B cell (primary cell): ENCODE results near the gene ENPP4. TPM values are rescaled to one million over a fixed set of nuclear protein-coding genes. Genes with fewer than 3 reads are reported as not detected.

Experiments
- ATAC-seq: fragments of 200-7000 bp; cut with Tn5 transposase; one replicate; pipeline ENCODE4 v1.10.0; 2021; ENCODE audit warnings: low read depth, mild to moderate bottlenecking, moderate number of reproducible peaks, moderate library complexity
- CTCF ChIA-PET: fragments of 350-600 bp; sonication (Branson Sonifier 250); formaldehyde crosslinking; loops from one replicate; lab custom pipeline; 2021; ENCODE audit warnings: antibody characterized with exemption, inconsistent platforms; lab: Charles Lee
- POLR2A ChIA-PET: fragments of 350-600 bp; sonication (Branson Sonifier 250); formaldehyde crosslinking; loops from one replicate; lab custom pipeline; 2021; ENCODE audit warnings: antibody characterized with exemption; lab: Charles Lee
- DNase-seq: peaks from one replicate; pipeline ENCODE4 v3.0.0; 2013
- H2AFZ ChIP-seq: 2 replicates; pipeline ENCODE4 v1.6.1; 2012; ENCODE audit warnings: mild to moderate bottlenecking, low read depth, low read length; ENCODE audit not compliant: insufficient read depth, poor library complexity, severe bottlenecking
- H3K27ac ChIP-seq, 2 donors: 1 replicate in 1 of 2; 2 replicates in 1 of 2; pipeline ENCODE4 v1.5.1; 2012 to 2013; ENCODE audit warnings: low read length in 2 of 2, mild to moderate bottlenecking in 2 of 2, moderate library complexity in 1 of 2
- H3K27me3 ChIP-seq, 4 experiments: fragments of 200-600 bp in 1 of 4; sonication (generic) in 1 of 4; replicated peaks in 1 of 4; 1 replicate in 2 of 4; 2 replicates in 2 of 4; pipeline versions ENCODE4 v1.6.1 to v1.7.0; 2013 to 2016; ENCODE audit warnings: low read length in 3 of 4, mild to moderate bottlenecking in 2 of 4, mixed read lengths in 1 of 4, moderate library complexity in 1 of 4; ENCODE audit not compliant: insufficient read depth in 4 of 4, control insufficient read depth in 3 of 4; ENCODE audit errors: control extremely low read depth in 1 of 4
- H3K36me3 ChIP-seq, 2 experiments: replicated peaks in 1 of 2; 1 replicate in 1 of 2; 2 replicates in 1 of 2; pipeline versions ENCODE4 v1.6.1 to v1.7.1; 2013; ENCODE audit warnings: low read length in 1 of 2; ENCODE audit not compliant: insufficient read depth in 2 of 2, control insufficient read depth in 1 of 2; ENCODE audit errors: control extremely low read depth in 1 of 2, extremely low read depth in 1 of 2
- H3K4me1 ChIP-seq, 2 donors: fragments of 200-600 bp in 1 of 2; sonication (generic) in 1 of 2; 1 replicate in 1 of 2; 2 replicates in 1 of 2; pipeline versions ENCODE4 v1.5.1 to v1.6.1; 2013 to 2017; ENCODE audit warnings: low read length in 2 of 2; ENCODE audit not compliant: control insufficient read depth in 2 of 2, insufficient read depth in 2 of 2
- H3K4me2 ChIP-seq: replicated peaks from 2 replicates; pipeline ENCODE3; 2012; ENCODE audit warnings: mild to moderate bottlenecking, low read depth, low read length; ENCODE audit not compliant: poor library complexity, severe bottlenecking
- H3K4me3 ChIP-seq, 5 experiments: fragments of 200-600 bp in 1 of 5; sonication (generic) in 1 of 5; 1 replicate in 3 of 5; 2 replicates in 2 of 5; pipeline versions ENCODE4 v1.5.1 to v1.7.0; 2011 to 2016; ENCODE audit warnings: low read length in 4 of 5, mild to moderate bottlenecking in 4 of 5, low read depth in 2 of 5, control low read depth in 1 of 5, moderate library complexity in 1 of 5; ENCODE audit not compliant: insufficient read depth in 1 of 5; ENCODE audit errors: control extremely low read depth in 1 of 5, extremely low read depth in 1 of 5
- H3K79me2 ChIP-seq: fragments of 200-600 bp; sonication (generic); one replicate; pipeline ENCODE4 v1.6.0; 2016; ENCODE audit warnings: low read length; ENCODE audit not compliant: control insufficient read depth, insufficient read depth
- H3K9ac ChIP-seq: fragments of 200-600 bp; sonication (generic); 2 replicates; pipeline ENCODE4 v1.6.1; 2017; ENCODE audit warnings: mild to moderate bottlenecking, low read length, moderate library complexity
- H3K9me3 ChIP-seq, 3 donors: one replicate each; pipeline versions ENCODE4 v1.6.1 to v1.7.1; 2013; ENCODE audit warnings: low read length in 2 of 3; ENCODE audit not compliant: control insufficient read depth in 2 of 3, insufficient read depth in 1 of 3; ENCODE audit errors: control extremely low read depth in 1 of 3
- H4K20me1 ChIP-seq: 2 replicates; pipeline ENCODE4 v1.6.0; 2012; ENCODE audit warnings: mild to moderate bottlenecking, low read length; ENCODE audit not compliant: insufficient read depth, control insufficient read depth, poor library complexity, severe bottlenecking
- H3K27ac Mint-ChIP-seq: one replicate; pipeline ENCODE4 v1.8.0; 2021; ENCODE audit warnings: mixed read lengths
- H3K27me3 Mint-ChIP-seq: one replicate; pipeline ENCODE4 v1.8.0; 2021; ENCODE audit warnings: mixed read lengths
- H3K4me1 Mint-ChIP-seq: one replicate; pipeline ENCODE4 v1.8.0; 2021; ENCODE audit warnings: mixed read lengths
- H3K4me3 Mint-ChIP-seq: one replicate; pipeline ENCODE4 v1.8.0; 2021; ENCODE audit warnings: mixed read lengths
- H3K9me3 Mint-ChIP-seq: one replicate; pipeline ENCODE4 v1.8.0; 2022; ENCODE audit warnings: mixed read lengths; ENCODE audit not compliant: insufficient read depth
- CTCF ChIP-seq: fragments of 200-600 bp; IDR thresholded peaks from one replicate; pipeline ENCODE4 v1.8.0; 2022; ENCODE audit warnings: antibody characterized with exemption, mild to moderate bottlenecking
- EZH2 ChIP-seq: IDR thresholded peaks from 2 replicates; pipeline ENCODE4 v1.6.1; 2012; ENCODE audit warnings: borderline replicate concordance, low read depth, mild to moderate bottlenecking, moderate library complexity, low read length; ENCODE audit not compliant: insufficient read depth, poor library complexity, severe bottlenecking
- WGBS: methylation state at CpG from one replicate; pipeline ENCODE4 v1.1.5; 2013; ENCODE audit warnings: missing lambda C conversion rate; ENCODE audit not compliant: insufficient coverage; 5-methylcytosine and 5-hydroxymethylcytosine counted together
- intact Hi-C: fragments of 100-400 bp; cut with micrococcal nuclease; formaldehyde crosslinking; loops from one replicate; pipeline ENCODE4 v1.10.0; 2022
- polyA plus RNA-seq: library from polyadenylated mRNA; depleted of rRNA; stranded (reverse); fragments of >200 nt; gene quantifications from 2 replicates; pipeline ENCODE4 v1.2.3, GENCODE V29; 2012
- total RNA-seq, 2 donors: library from RNA; stranded (reverse); fragments of 120-200 nt in 1 of 2; gene quantifications; 1 replicate in 1 of 2; 2 replicates in 1 of 2; pipeline versions ENCODE4 v1.2.3 to v1.2.4, GENCODE V29; 2013 to 2022

The ENPP4 gene
- total and polyA plus RNA-seq, 2 donors (not counting 1 experiment from before 2014, with no cell fraction given), result 2.9 to 10.0 TPM

- Histone ChIP-seq H4K20me1 (no peaks in the 10 kb centered on the region), H3K27ac (no peak overlapping the region), H2AFZ (no peak overlapping the region), H3K9ac (no peak overlapping the region), H3K4me1 (peaks cover 12% of the 10 kb centered on the region in 2 donors), H3K36me3 (no peaks in the 10 kb centered on the region), H3K4me2 (no peak overlapping the region), H3K79me2 (no peaks in the 10 kb centered on the region), H3K4me3 (no peak overlapping the region), H3K27me3 (peaks cover 0 to 12% (median 8%) of the 10 kb centered on the region in 4 experiments), H3K9me3 (no peaks in the 10 kb centered on the region)
- CTCF ChIA-PET, result no interaction called here
- TF ChIP-seq EZH2 (no peak), CTCF (no peak)
- Mint-ChIP-seq H3K27ac (no peak overlapping the region), H3K4me3 (no peak overlapping the region), H3K4me1 (peaks cover 14% of the 10 kb centered on the region), H3K27me3 (peaks cover 11% of the 10 kb centered on the region), H3K9me3 (no peaks in the 10 kb centered on the region)
- ATAC-seq (no peak), DNase-seq (no peak)
- POLR2A ChIA-PET, result no interaction called here
- intact Hi-C loops, result no loop called here
- WGBS, result 100% methylated on average over 1 of the region's 4 CpGs
Measured at GRCh38 chr6:46175446-46175845, 45.7 kb downstream of the ENPP4 start.

GRCh38 chr6:46175976-46176375 lies 46.2 kb downstream of the ENPP4 start:
- CTCF ChIA-PET, result no interaction called here
- POLR2A ChIA-PET, result no interaction called here
- no peak overlapping the region for H3K27ac Mint-ChIP-seq

More at GRCh38 chr6:46175976-46176375, 46.2 kb downstream of the ENPP4 start:
- no peak overlapping the region for H3K4me2 ChIP-seq
- ATAC-seq (no peak), DNase-seq (no peak)
- no peaks in the 10 kb centered on the region for H3K79me2 ChIP-seq
- H3K4me1 ChIP-seq, result peaks cover 7% of the 10 kb centered on the region in 2 donors
- no peaks in the 10 kb centered on the region for H3K36me3 ChIP-seq
- no peaks in the 10 kb centered on the region for H3K9me3 Mint-ChIP-seq
- H3K4me3 Mint-ChIP-seq, result no peak overlapping the region
- H3K4me3 ChIP-seq, result no peak overlapping the region
- peaks cover 10% of the 10 kb centered on the region for H3K27me3 Mint-ChIP-seq
- peaks cover 0 to 7% (median 6%) of the 10 kb centered on the region in 4 experiments for H3K27me3 ChIP-seq
- intact Hi-C loops, result no loop called here
- H3K9me3 ChIP-seq, result no peaks in the 10 kb centered on the region
- no CpG with 5 or more reads among the region's 3 CpGs for WGBS
- H4K20me1 ChIP-seq, result no peaks in the 10 kb centered on the region
- TF ChIP-seq EZH2, result no peak
- no peak for TF ChIP-seq CTCF
- no peak overlapping the region for H3K27ac ChIP-seq
- H2AFZ ChIP-seq, result no peak overlapping the region
- H3K4me1 Mint-ChIP-seq, result peaks cover 10% of the 10 kb centered on the region
- H3K9ac ChIP-seq, result no peak overlapping the region
